A549 treated with ZK216348 at 1 μM for 4 hours (cell line): ENCODE measurements around the gene ZBTB16. TPM values are rescaled to one million over a fixed set of nuclear protein-coding genes. Genes with fewer than 3 reads are reported as not detected.

Experiments
- total RNA-seq: library from RNA; stranded (reverse); fragments of 200-300 nt; extraction: Qiagen RNA extraction; gene quantifications from 5 replicates; pipeline ENCODE4 v1.2.3, GENCODE V29; 2022; ENCODE audit warnings: low read depth

The ZBTB16 gene, protein sequence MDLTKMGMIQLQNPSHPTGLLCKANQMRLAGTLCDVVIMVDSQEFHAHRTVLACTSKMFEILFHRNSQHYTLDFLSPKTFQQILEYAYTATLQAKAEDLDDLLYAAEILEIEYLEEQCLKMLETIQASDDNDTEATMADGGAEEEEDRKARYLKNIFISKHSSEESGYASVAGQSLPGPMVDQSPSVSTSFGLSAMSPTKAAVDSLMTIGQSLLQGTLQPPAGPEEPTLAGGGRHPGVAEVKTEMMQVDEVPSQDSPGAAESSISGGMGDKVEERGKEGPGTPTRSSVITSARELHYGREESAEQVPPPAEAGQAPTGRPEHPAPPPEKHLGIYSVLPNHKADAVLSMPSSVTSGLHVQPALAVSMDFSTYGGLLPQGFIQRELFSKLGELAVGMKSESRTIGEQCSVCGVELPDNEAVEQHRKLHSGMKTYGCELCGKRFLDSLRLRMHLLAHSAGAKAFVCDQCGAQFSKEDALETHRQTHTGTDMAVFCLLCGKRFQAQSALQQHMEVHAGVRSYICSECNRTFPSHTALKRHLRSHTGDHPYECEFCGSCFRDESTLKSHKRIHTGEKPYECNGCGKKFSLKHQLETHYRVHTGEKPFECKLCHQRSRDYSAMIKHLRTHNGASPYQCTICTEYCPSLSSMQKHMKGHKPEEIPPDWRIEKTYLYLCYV
- 0.15 to 0.56 TPM (median 0.32 TPM) in 4 of 5 replicates, not detected in the other for total RNA-seq

DNA sequence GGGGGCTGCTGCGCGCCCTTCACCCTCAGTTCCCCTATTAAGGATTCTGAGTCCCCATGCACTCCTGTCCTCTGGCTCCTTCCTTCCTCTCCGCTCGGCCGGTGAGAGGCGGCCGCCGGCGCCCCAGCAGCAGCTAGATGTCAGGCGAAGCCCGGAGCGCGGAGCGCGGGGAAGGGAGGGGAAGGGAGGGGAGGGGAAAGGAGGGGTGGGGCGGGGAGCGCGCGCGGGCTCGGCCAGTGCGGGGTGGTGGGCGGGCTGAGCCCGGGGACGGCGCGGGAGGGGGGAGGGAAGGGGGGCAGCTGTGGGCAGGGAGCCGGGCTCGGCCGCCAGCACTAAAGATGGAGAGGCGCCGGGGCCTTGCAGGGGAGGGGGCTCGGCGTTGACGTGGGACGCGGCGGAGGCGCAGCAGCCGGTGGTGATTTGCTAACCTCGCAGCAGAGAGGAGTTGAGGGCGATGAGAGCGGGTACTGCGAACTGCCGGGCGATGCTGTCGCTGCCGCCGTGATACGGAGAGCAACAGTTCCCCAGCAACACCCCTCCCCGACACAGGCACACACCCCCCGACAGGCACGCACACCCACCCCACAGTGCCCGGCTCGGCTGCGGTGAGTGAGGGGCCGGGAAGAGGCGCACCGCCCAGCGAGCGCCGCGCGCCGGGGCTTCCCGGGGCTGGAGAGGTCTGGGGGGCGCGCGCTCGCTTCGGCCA, at the start of gene ZBTB16:
ZBTB16 (plus strand) TSS at position 434 of the 706 bp plus-strand sequence. CDS start 3,590 bp downstream, outside the sequence.

GRCh38 chr11:114295676-114296604, 236.4 kb downstream of the ZBTB16 start, which contains the start of gene NNMT:
TSS of gene NNMT (plus strand) at chr11:114296399. CDS start at chr11:114296557, 158 bp downstream.

Other genes starting within 250 kb of the ZBTB16 start
- 12.3 to 20.7 TPM (median 18.1 TPM) in 5 replicates for gene USP28, start 184.1 kb upstream of the ZBTB16 start, total RNA-seq
- gene HTR3B, start 154.9 kb upstream of the ZBTB16 start, total RNA-seq: not detected in 5 replicates
- gene HTR3A, start 84.6 kb upstream of the ZBTB16 start, total RNA-seq: not detected in 5 replicates
- gene NNMT, start 236.7 kb downstream of the ZBTB16 start, total RNA-seq: 269 to 383 TPM (median 352 TPM) in 5 replicates